ENCODE data around the gene EMC1. TPM values are rescaled to one million over a fixed set of nuclear protein-coding genes. Genes with fewer than 3 reads are reported as not detected.

EMC1 gene
- 127 TPM for total RNA-seq

DNA sequence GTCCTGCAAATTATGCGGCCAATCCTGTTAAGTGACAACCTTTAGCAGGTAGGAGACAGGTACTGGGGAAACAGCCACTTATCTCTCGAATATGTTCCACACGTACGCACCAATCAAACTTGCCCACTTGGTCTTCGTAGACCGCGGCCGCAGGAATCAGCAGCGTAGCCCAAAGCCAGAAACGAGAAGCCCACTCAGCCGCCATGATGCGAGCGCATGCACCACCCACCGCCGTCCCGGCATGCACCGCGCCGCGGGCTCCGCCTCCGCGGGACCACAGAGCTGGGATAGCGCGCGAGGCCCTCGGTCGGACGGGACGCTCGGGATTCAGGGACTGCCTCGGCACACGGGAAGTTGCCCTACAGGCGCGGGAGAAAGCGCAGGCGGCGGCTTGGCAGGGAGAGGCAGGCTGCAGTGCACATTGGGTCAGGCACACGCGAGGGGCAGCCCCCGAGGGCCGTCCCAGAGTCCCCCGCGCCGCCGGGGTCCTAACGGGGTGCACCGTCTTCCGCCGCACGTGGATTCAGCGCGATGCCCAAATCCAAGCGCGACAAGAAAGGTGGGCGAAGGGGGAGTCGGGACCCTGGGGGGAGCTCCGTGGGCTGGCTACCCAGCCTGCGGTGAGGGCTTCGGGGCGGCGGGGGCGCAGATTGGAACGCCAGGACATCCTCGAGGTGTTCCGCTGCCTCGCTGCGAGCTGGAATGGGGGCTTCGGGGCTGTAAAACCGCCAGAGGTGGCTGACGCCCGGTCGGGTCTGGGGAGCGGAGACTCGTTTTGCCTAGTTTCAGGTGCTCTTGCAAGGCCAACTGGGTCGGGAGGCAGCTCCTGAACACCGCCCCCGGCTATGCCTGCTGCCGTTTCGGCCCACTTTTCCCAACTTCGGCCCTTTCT, at the start of gene EMC1, which contains the start of gene MRTO4:
TSS of gene EMC1 (minus strand) at position 220 of the 892 bp plus-strand sequence. CDS start at position 205, 15 bp downstream.
TSS of gene MRTO4 (plus strand) at position 501 of the 892 bp plus-strand sequence. CDS start at position 532, 31 bp downstream.

DNA sequence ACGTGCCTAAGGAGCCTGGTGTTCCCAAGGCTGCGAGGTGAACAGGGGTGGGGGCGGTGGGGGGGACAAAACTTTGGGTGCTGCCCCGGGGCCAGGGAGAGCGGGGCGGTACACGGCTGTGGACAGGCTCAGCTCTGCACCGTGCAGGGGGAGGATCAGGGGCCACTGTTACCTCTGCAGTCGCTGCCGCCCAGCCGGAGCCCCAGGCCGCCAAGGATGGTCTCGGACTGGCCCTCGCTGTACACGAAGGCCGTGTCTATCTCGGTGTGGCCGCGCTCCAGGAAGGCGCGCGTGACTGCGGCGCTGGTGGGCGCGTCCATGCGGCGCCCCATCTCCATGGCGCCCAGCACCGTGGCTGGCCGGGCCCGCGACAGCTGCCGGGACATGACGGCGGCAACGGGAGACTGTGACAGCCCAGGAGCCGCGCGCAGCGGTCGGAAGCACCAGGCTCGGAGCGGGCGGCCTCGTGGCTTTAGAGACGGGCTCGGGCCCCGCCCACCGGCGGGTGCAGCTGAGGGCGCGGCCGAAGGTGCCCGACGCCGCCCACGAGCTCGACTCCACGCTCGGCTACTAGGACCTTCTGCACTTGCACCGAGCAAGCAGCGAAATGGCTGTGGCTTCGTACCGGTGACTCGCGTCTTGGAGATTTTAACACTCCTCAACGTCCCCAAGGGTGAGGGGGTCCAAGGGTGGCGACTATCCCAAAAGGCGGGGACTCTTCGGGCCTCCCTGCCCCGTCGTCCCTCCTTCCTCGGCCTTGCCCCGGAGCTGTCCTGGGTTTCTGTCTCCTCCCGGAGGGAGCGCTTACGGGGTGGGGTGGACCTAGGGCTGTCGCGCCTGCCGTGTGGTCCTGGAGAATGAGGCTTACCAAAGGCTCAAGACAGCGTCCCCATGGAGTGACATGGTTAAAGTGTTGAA, 37.3 kb upstream of the EMC1 start, which contains the start of gene AKR7A3:
TSS of gene AKR7A3 (minus strand) at position 447 of the 918 bp plus-strand sequence. CDS start at position 386, 61 bp downstream.

DNA sequence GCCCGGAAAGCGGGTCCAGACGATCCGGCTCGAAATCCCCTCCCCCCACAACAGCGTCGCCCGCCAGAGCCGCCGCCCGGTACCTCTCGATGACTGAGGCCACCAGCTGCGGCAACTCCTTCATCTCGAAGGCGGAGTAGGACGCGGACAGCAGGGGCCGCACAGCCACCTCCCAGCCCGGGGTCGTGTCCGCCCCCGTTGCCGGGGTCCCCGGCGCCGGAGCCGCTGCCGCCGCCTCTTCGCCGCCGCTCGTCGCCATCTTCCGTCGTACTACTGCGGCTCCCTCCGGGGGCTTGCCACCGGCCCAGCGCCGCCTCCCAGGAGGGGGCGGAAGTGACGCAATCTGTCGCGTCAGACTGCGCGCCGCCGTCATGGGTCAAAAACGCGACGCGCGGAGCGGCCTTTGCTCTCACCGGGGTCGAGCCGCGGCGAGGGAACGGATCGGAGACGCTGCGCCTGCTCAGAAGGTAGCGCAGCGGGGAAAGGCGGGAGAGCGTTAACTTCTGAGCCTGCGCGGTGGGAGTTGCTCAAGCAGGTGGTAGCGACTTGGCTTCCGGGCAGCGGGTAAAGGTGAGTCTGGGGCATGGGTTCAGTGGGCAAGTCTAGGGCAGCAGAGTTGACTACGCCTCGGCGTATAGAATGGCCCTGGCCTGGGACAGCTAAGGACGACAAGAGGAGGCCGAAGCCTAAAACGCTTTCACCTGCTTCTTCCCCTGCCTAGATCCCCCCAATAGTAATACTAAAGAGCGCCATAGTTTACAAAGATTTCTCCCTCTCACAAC, 41.1 kb downstream of the EMC1 start, which contains the start of gene UBR4:
TSS of gene UBR4 (minus strand) at position 277 of the 782 bp plus-strand sequence. CDS start at position 259, 18 bp downstream.

Other genes starting within 250 kb of the EMC1 start
- gene UBR4, start 41.3 kb downstream of the EMC1 start, total RNA-seq, result 137 TPM
- 17.6 TPM for gene MRTO4, start 281 bp upstream of the EMC1 start, total RNA-seq
- gene AKR7A3, start 37.2 kb upstream of the EMC1 start, total RNA-seq, result 3.3 TPM
- 85.5 TPM for gene AKR7A2, start 60.6 kb upstream of the EMC1 start, total RNA-seq
- gene SLC66A1, start 60.8 kb upstream of the EMC1 start, total RNA-seq, result 23.6 TPM
- 110 TPM for gene CAPZB, start 234.0 kb upstream of the EMC1 start, total RNA-seq